ENCODE results near the gene FAM156A.
"Not testable (repeated sequence)": the region's sequence is repeated elsewhere in the genome, so short reads cannot be mapped to it uniquely, and the experiment has no call there.

DNA sequence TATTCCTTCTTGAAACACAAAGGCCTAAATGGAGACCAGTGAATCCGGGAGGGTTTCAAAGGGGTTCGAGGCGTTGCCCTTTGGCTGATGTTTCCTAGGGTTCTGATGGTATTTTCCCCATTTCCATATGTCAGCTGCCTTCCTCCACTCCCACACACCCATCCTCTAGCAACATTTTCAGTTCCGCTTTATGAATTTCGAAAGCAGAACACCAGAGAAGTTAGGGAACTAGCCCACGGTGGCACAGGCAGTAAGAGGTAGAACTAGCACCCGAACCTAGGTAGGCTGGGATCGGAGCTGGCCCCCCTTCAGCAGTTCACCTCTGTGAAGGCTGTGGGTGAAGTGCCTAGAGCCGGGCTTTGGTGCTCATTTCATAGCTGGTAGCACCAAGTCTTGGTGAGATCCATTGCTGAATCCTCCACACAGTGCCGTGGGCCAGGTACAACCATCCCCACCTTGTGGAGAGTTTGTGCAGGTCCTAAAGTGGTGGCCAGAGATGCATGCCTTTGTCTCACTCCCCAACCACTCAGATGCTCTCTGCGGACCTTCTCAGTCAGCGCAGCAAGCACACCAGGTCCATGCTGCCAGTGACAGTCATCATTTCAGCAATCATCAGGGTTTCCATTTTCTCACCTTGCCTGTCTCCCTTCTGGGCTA, 48.9 kb downstream of the FAM156A start:
- TF ChIP-seq EP300, POLR2A, POLR2AphosphoS5 (IDR thresholded peaks at IDR 0.05): not testable (repeated sequence)
- TF ChIP-seq, protein P1, sequence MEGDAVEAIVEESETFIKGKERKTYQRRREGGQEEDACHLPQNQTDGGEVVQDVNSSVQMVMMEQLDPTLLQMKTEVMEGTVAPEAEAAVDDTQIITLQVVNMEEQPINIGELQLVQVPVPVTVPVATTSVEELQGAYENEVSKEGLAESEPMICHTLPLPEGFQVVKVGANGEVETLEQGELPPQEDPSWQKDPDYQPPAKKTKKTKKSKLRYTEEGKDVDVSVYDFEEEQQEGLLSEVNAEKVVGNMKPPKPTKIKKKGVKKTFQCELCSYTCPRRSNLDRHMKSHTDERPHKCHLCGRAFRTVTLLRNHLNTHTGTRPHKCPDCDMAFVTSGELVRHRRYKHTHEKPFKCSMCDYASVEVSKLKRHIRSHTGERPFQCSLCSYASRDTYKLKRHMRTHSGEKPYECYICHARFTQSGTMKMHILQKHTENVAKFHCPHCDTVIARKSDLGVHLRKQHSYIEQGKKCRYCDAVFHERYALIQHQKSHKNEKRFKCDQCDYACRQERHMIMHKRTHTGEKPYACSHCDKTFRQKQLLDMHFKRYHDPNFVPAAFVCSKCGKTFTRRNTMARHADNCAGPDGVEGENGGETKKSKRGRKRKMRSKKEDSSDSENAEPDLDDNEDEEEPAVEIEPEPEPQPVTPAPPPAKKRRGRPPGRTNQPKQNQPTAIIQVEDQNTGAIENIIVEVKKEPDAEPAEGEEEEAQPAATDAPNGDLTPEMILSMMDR (IDR thresholded peaks at IDR 0.05), result not testable (repeated sequence)
